OCI-LY7 (cell line): ENCODE measurements around the gene DOCK4. TPM values are rescaled to one million over a fixed set of nuclear protein-coding genes. Genes with fewer than 3 reads are reported as not detected.

Experiments used
- BruUV-seq: library from RNA; stranded (reverse); fragments of 400-500 nt; replicated peaks from 2 replicates; lab custom pipeline; 2021; lab: Mats Ljungman, UMichigan
- CTCF ChIA-PET: fragments of 300-600 bp; sonication (Branson Sonifier 250); formaldehyde crosslinking; loops from one replicate; lab custom pipeline; 2022; ENCODE audit warnings: antibody characterized with exemption; ENCODE audit not compliant: unreplicated experiment; lab: Charles Lee
- POLR2A ChIA-PET: fragments of 300-600 bp; sonication (Branson Sonifier 250); formaldehyde crosslinking; loops from one replicate; lab custom pipeline; 2022; ENCODE audit warnings: antibody characterized with exemption; lab: Charles Lee
- DNase-seq: peaks from one replicate; pipeline ENCODE4 v3.0.0-alpha.2; 2015; ENCODE audit warnings: low spot score
- H2AFZ ChIP-seq: fragments of 200-600 bp; sonication (generic), shearing (Covaris generic); 2 replicates; pipeline ENCODE4 v1.6.1; 2014; ENCODE audit warnings: mild to moderate bottlenecking, antibody characterized with exemption, low read length, moderate library complexity
- H3K27ac ChIP-seq: fragments of 200-600 bp; sonication (generic); 2 replicates; pipeline ENCODE4 v1.5.1; 2014; ENCODE audit warnings: mixed run types, low read depth, mild to moderate bottlenecking, moderate library complexity, low read length, inconsistent platforms; ENCODE audit not compliant: poor library complexity, severe bottlenecking
- H3K36me3 ChIP-seq: fragments of 200-600 bp; sonication (generic); 2 replicates; pipeline ENCODE4 v1.6.1; 2014; ENCODE audit warnings: mild to moderate bottlenecking, antibody characterized with exemption, low read length, moderate library complexity, mixed read lengths; ENCODE audit not compliant: insufficient read depth
- H3K4me1 ChIP-seq: fragments of 200-600 bp; sonication (generic); 2 replicates; pipeline ENCODE4 v1.5.1; 2014; ENCODE audit warnings: mild to moderate bottlenecking, low read length; ENCODE audit not compliant: insufficient read depth, poor library complexity, severe bottlenecking
- H3K4me2 ChIP-seq: fragments of 200-600 bp; sonication (generic); 2 replicates; pipeline ENCODE4 v1.6.1; 2014; ENCODE audit warnings: mild to moderate bottlenecking, low read length
- H3K4me3 ChIP-seq: fragments of 200-600 bp; sonication (generic); 2 replicates; pipeline ENCODE4 v1.5.1; 2014; ENCODE audit warnings: mild to moderate bottlenecking, low read depth, low read length; ENCODE audit not compliant: poor library complexity, severe bottlenecking
- H3K79me2 ChIP-seq: fragments of 200-600 bp; sonication (generic); 2 replicates; pipeline ENCODE4 v1.6.1; 2016; ENCODE audit warnings: low read depth, mild to moderate bottlenecking, low read length, moderate library complexity, mixed read lengths; ENCODE audit not compliant: insufficient read depth
- H3K9me2 ChIP-seq: fragments of 200-600 bp; sonication (generic); 2 replicates; pipeline ENCODE4 v1.6.1; 2016; ENCODE audit warnings: mild to moderate bottlenecking, low read length, mixed read lengths; ENCODE audit not compliant: insufficient read depth
- H3K9me3 ChIP-seq: fragments of 200-600 bp; sonication (generic); 2 replicates; pipeline ENCODE4 v1.6.1; 2014; ENCODE audit warnings: mild to moderate bottlenecking, mixed run types, low read length, mixed read lengths
- H4K20me1 ChIP-seq: fragments of 200-600 bp; sonication (generic); 2 replicates; pipeline ENCODE4 v1.6.1; 2014; ENCODE audit warnings: mild to moderate bottlenecking, antibody characterized with exemption, low read length, moderate library complexity, mixed read lengths; ENCODE audit not compliant: insufficient read depth
- EZH2phosphoT487 ChIP-seq: fragments of 200-600 bp; sonication (generic); IDR thresholded peaks from 2 replicates; pipeline ENCODE4 v1.6.1; 2018; ENCODE audit warnings: low read depth, borderline replicate concordance, mild to moderate bottlenecking, mixed run types, antibody characterized with exemption, low read length, moderate library complexity, mixed read lengths
- intact Hi-C: fragments of 100-400 bp; cut with micrococcal nuclease; formaldehyde crosslinking; loops from one replicate; pipeline ENCODE4 v1.10.0; 2022; ENCODE audit not compliant: unreplicated experiment
- total RNA-seq, 2 experiments: library from RNA; depleted of rRNA in 1 of 2; stranded (reverse); fragments of >200 nt in 1 of 2; shearing (Covaris generic) in 1 of 2; gene quantifications; 2 replicates each; pipeline ENCODE4 v1.2.3, GENCODE V29; 2014 to 2022
- TF ChIP-seq, protein P1 (sequence below): fragments of 200-600 bp; sonication (generic); conservative IDR thresholded peaks from 2 replicates; pipeline ENCODE4 v1.5.1; 2014; ENCODE audit warnings: mild to moderate bottlenecking, antibody characterized with exemption, low read length, moderate library complexity, mixed read lengths

Gene DOCK4
- total RNA-seq, 2 experiments from 2014 or later: 0.91 to 4.9 TPM

GRCh38 chr7:111866787-111867186 lies 339.4 kb downstream of the DOCK4 start:
- no peak for TF ChIP-seq EZH2phosphoT487
- TF ChIP-seq, protein P1, sequence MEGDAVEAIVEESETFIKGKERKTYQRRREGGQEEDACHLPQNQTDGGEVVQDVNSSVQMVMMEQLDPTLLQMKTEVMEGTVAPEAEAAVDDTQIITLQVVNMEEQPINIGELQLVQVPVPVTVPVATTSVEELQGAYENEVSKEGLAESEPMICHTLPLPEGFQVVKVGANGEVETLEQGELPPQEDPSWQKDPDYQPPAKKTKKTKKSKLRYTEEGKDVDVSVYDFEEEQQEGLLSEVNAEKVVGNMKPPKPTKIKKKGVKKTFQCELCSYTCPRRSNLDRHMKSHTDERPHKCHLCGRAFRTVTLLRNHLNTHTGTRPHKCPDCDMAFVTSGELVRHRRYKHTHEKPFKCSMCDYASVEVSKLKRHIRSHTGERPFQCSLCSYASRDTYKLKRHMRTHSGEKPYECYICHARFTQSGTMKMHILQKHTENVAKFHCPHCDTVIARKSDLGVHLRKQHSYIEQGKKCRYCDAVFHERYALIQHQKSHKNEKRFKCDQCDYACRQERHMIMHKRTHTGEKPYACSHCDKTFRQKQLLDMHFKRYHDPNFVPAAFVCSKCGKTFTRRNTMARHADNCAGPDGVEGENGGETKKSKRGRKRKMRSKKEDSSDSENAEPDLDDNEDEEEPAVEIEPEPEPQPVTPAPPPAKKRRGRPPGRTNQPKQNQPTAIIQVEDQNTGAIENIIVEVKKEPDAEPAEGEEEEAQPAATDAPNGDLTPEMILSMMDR: no peak
- no peaks in the 10 kb centered on the region for H4K20me1 ChIP-seq
- no peak overlapping the region for H3K4me3 ChIP-seq
- DNase-seq: no peak
- H2AFZ ChIP-seq: no peak overlapping the region
- intact Hi-C loops: no loop called here
- no peaks in the 10 kb centered on the region for H3K9me2 ChIP-seq
- no peaks in the 10 kb centered on the region for H3K79me2 ChIP-seq
- CTCF ChIA-PET: no interaction called here
- BruUV-seq: no TSS peak
- H3K4me2 ChIP-seq: no peak overlapping the region
- H3K9me3 ChIP-seq: no peaks in the 10 kb centered on the region
- POLR2A ChIA-PET: no interaction called here
- no peak overlapping the region for H3K27ac ChIP-seq
- H3K4me1 ChIP-seq: no peaks in the 10 kb centered on the region
- H3K36me3 ChIP-seq: no peaks in the 10 kb centered on the region

DNA sequence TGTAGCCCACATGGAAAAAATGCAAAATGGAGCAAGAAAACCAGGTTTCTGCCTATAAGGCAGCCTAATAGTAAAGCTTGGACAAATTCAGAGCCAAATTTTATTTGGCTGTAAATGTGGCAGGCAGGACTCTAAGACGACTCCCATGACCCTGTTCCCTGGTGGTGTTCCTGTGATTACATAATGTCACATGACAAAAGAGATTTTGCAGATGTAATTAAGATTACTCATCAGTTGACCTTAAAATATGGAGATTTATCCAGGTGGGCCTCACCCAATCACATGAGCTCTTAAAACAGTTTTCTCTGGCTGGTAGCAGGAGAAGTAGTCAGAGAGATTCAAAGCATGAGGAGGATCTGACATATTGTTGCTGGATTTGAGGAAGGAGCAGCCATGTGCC lies 340.8 kb downstream of the DOCK4 start:
- no peaks in the 10 kb centered on the region for H4K20me1 ChIP-seq
- ChIA-PET POLR2A (interaction anchor here (1.0 kb wide), 1 partner anchor 14 kb away, joined by 3 read pairs; no protein-coding TSS in a partner anchor), CTCF (no interaction called here)
- DNase-seq: no peak
- H3K79me2 ChIP-seq: no peaks in the 10 kb centered on the region
- TF ChIP-seq, protein P1: no peak
- TF ChIP-seq EZH2phosphoT487: no peak
- no peak overlapping the region for H2AFZ ChIP-seq
- no peak overlapping the region for H3K27ac ChIP-seq
- H3K9me2 ChIP-seq: no peaks in the 10 kb centered on the region
- no TSS peak for BruUV-seq
- no peaks in the 10 kb centered on the region for H3K4me1 ChIP-seq
- no peaks in the 10 kb centered on the region for H3K36me3 ChIP-seq
- no peaks in the 10 kb centered on the region for H3K9me3 ChIP-seq
- intact Hi-C loops: no loop called here
- H3K4me2 ChIP-seq: no peak overlapping the region
- no peak overlapping the region for H3K4me3 ChIP-seq

DNA sequence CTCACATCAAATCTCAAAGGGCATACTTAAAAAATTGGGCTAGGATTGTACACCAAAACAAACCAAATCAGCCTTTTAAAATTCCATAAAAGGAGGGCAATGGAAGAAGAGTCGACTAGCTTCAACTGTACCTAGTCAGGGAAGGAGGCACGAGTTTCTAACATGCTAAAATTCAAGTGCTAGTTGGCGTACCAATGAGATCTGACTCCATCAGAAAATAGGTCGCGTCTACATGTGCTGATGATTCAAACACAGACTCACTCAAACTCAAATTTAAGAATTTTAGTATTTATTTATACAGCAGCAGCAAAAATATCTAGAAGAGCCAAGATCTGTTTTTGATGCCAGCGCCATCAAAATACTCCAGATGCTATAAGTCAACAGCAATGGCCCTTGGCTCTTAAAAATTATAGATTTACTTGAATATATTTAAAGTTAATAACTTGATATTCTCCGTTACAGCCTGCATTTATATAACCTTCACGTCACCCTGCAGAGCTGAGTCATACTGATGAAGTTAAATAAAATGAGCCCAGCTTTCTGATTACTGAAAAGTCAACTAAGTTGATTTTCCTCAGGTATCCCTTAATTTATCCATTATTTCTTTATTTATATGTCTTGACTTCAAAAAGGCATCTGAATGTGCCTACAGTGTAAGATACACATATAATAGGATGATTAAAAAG lies 341.8 kb downstream of the DOCK4 start:
- no peak overlapping the region for H2AFZ ChIP-seq
- intact Hi-C loops: no loop called here
- POLR2A ChIA-PET: no interaction called here
- H4K20me1 ChIP-seq: no peaks in the 10 kb centered on the region
- no peaks in the 10 kb centered on the region for H3K36me3 ChIP-seq
- CTCF ChIA-PET: no interaction called here
- H3K4me3 ChIP-seq: no peak overlapping the region
- no peaks in the 10 kb centered on the region for H3K9me2 ChIP-seq
- no peak for DNase-seq
- TF ChIP-seq, protein P1: no peak
- TF ChIP-seq EZH2phosphoT487: no peak
- H3K27ac ChIP-seq: no peak overlapping the region
- no TSS peak for BruUV-seq
- H3K4me1 ChIP-seq: no peaks in the 10 kb centered on the region
- no peaks in the 10 kb centered on the region for H3K9me3 ChIP-seq
- H3K4me2 ChIP-seq: no peak overlapping the region
- H3K79me2 ChIP-seq: no peaks in the 10 kb centered on the region
